Retinal pigment epithelial cell (primary cell): ENCODE results near the gene C12orf57.

ENCODE experiments used
- DNase-seq: peaks from one replicate; pipeline ENCODE4 v3.0.0-alpha.2; 2010; ENCODE audit warnings: low read depth
- H3K4me3 ChIP-seq: 2 replicates; pipeline ENCODE4 v1.5.1; 2011; ENCODE audit warnings: mild to moderate bottlenecking, low read length, control low read depth, moderate library complexity
- TF ChIP-seq, protein P1 (sequence below): conservative IDR thresholded peaks from 2 replicates; pipeline ENCODE4 v1.5.1; 2011; ENCODE audit warnings: low read depth, low read length, control low read depth, inconsistent platforms

The C12orf57 gene

DNA sequence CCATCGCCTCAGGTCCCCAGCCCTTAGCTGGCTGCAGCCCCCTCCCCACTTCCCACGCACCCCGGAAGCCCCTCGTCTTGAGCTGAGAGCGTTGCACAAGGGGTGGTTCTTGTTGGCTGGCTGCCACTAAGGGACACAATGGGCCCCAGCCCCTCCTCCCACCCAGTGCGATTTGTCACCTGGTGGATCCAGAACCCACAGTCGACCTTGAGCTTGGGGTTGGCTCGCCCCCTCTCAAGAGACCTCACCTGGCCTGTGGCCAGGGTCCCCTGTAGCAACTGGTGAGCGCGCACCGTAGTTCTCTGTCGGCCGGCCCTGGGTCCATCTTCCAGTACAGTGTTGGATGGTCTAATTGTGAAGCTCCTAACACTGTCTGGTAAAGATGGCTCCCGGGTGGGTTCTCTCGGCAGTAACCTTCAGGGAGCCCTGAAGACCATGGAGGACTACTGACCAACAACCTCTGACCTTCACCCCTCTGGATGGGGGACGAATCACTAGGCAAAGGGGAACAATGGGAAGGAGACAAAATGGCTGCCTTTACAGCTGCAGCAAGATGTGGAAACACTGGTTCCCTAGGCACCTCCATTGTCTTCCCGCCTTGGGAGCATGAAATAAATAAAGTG lies 20.1 kb downstream of the C12orf57 start:
- H3K4me3 ChIP-seq, result no peak overlapping the region
- TF ChIP-seq, protein P1, sequence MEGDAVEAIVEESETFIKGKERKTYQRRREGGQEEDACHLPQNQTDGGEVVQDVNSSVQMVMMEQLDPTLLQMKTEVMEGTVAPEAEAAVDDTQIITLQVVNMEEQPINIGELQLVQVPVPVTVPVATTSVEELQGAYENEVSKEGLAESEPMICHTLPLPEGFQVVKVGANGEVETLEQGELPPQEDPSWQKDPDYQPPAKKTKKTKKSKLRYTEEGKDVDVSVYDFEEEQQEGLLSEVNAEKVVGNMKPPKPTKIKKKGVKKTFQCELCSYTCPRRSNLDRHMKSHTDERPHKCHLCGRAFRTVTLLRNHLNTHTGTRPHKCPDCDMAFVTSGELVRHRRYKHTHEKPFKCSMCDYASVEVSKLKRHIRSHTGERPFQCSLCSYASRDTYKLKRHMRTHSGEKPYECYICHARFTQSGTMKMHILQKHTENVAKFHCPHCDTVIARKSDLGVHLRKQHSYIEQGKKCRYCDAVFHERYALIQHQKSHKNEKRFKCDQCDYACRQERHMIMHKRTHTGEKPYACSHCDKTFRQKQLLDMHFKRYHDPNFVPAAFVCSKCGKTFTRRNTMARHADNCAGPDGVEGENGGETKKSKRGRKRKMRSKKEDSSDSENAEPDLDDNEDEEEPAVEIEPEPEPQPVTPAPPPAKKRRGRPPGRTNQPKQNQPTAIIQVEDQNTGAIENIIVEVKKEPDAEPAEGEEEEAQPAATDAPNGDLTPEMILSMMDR, result no peak
- DNase-seq, result no peak

DNA sequence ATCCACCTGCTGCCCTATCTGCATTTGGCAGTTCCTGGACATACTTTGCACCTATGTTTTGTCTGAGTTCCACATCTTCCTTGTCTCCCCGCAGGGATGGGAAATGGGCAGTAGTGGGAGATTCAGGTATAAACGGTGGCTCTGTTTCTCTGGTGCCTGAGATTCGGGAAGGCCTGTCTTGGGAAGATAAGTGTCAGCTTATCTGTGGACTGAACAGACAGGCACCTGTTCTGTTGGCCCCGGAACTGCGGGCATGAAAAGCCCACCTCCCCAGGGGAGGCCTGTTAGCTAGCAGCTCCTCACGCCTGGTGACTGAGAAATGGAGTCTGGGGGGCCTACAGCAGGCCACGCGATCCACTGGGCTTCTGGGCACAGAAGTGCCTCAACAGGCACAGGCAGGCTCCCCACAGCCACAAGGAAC lies 20.8 kb downstream of the C12orf57 start:
- DNase-seq, result no peak
- TF ChIP-seq, protein P1, result no peak
- H3K4me3 ChIP-seq, result no peak overlapping the region

DNA sequence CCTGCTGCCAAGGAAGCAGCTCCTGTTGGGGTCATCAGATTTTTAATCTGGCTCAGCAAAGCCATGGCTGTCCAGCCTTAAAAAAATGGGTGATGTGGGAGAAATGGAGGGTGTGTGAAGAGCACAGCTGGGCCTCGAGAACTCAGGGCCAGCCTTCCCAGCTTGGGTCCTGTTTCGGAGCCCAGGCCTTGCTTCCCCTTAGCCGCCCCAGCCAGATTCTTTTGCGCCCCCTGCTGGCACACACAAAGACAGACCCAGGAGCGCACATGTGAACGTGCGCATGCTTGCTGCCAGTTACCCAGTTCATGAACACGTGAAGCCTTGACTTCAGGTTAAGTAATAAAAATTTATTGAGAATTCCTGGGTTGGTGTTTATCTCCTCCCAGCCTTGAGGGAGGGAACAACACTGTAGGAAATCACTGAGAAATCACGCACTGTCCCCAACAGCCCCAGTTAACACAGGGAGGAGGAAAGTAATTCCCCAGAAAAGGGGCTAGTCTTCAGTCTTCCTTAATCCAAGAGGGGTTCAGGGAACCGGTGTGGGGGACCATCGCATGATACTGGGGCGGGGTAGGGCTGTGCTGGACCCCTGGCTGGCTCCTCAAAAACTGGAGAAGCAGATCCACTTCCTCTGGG lies 21.3 kb downstream of the C12orf57 start:
- no peak for DNase-seq
- H3K4me3 ChIP-seq, result no peak overlapping the region
- TF ChIP-seq, protein P1, result peak; percentile 92

DNA sequence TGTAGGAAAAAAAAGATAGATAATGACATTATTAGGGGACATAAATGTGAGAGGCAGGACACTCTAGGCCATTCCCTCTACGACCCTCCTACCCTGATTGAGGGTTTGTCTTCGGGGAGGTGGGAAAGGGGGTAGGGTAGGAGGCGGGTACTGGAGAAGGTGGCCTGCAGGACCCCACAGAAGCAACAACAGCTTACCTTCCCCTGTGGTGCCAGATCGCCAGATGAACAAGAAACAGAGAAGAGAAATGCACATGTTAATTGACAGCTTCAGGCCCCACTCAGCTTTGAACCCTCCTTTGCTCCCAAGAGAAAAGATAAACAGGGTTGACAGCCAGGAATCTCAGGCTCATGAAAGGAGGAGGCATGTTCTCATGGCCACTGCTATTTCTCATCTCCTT lies 21.9 kb downstream of the C12orf57 start:
- no peak for DNase-seq
- TF ChIP-seq, protein P1, result no peak
- no peak overlapping the region for H3K4me3 ChIP-seq

DNA sequence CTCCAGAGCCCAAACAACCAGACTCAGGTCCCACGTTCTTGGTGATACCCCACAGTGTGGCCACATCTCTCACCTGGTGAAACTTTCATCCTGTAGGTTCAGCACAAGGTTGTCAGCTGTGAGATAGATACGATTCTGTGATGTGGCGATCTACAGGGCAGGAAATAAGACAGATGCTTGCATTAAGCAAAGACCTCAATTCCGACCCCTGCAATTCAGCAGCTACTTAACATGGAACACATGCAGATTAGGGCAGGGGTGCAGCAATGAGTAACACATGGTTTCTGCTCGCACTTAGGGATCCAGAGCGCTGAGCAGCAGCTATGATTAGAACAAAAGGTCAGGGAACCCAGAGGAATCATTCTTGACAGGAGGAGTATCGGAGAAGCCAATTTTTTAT lies 22.5 kb downstream of the C12orf57 start:
- no peak for DNase-seq
- TF ChIP-seq, protein P1, result no peak
- no peak overlapping the region for H3K4me3 ChIP-seq

DNA sequence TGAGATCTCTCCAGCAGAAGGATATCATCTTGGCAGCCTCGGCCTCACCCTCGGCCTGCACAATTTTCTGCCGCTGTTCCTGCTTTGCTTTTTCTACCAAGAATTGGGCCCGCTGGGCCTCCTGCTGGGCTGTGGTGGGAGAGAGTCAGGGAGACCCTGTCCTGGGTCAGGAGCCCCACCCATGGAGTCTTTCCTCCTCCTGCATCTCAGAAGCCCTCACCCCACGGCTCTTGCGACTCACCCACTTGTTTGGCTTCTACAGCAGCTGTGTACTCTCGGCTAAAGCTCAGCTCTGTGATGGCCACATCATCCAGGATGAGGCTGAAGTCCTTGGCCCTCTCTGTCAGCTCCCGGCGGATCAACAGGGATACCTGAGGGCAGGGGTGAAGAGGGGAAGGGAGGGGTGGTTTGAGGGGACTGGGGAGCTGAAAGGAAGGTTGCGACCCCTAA lies 23.9 kb downstream of the C12orf57 start:
- TF ChIP-seq, protein P1, result no peak
- no peak overlapping the region for H3K4me3 ChIP-seq
- no peak for DNase-seq

DNA sequence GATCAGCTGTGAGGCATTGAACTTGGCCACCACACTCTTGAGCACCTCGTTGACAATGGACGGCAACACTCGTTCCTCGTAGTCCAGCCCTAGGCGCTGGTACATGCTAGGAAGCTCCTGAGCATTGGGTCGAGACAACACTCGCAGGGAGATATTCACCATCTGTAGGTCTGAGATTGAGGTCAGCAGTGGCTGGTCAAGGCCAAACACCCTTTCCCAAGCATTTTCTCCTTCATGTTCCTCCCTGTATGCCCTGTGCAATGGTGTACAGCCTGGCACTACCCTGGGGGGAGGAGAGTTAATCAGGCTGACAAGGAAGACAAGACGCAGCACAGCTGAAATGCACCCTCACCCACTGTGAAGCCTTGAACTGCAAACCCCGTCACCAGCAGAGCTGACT lies 24.6 kb downstream of the C12orf57 start:
- no peak for DNase-seq
- peak overlapping the region; percentile 100 for H3K4me3 ChIP-seq
- TF ChIP-seq, protein P1, result no peak
